A673 (cell line): ENCODE measurements around the gene PILRA.

ENCODE experiments used
- EZH2 ChIP-seq: fragments of 200-600 bp; sonication (generic); IDR thresholded peaks from 2 replicates; pipeline ENCODE4 v1.6.1; 2017; ENCODE audit warnings: borderline replicate concordance, low read depth, mild to moderate bottlenecking, mixed read lengths, antibody characterized with exemption, low read length; ENCODE audit not compliant: poor library complexity, severe bottlenecking
- TF ChIP-seq, protein P1 (sequence below): fragments of 300-800, 200-600 bp; sonication (generic); conservative IDR thresholded peaks from 2 replicates; pipeline ENCODE4 v1.5.1; 2017; ENCODE audit warnings: low read depth, mild to moderate bottlenecking, antibody characterized with exemption, low read length, moderate library complexity, mixed read lengths

DNA sequence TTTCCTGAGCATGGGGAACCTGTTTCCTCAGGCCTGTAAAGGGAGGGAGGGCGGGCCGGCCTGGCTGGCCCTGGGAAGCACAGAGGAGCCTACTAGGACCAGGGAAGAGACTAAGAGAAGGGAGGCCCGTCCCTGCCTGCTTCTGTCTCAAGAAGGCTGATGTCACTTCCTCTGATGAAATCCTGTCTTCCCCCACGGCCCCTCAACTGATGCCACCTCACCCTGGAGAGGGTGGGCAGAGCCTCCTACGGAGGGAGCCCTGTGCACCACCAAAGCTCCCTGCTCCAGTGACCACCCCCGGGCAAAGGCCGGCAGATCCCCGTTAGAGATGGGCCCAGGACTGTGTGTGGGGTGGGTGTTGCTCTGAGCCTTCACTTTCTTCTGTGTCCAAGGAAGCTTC lies 1.0 kb upstream of the PILRA start:
- TF ChIP-seq, protein P1, sequence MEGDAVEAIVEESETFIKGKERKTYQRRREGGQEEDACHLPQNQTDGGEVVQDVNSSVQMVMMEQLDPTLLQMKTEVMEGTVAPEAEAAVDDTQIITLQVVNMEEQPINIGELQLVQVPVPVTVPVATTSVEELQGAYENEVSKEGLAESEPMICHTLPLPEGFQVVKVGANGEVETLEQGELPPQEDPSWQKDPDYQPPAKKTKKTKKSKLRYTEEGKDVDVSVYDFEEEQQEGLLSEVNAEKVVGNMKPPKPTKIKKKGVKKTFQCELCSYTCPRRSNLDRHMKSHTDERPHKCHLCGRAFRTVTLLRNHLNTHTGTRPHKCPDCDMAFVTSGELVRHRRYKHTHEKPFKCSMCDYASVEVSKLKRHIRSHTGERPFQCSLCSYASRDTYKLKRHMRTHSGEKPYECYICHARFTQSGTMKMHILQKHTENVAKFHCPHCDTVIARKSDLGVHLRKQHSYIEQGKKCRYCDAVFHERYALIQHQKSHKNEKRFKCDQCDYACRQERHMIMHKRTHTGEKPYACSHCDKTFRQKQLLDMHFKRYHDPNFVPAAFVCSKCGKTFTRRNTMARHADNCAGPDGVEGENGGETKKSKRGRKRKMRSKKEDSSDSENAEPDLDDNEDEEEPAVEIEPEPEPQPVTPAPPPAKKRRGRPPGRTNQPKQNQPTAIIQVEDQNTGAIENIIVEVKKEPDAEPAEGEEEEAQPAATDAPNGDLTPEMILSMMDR = no peak
- TF ChIP-seq EZH2 = no peak
